Left lung (tissue), 10 donors: ENCODE measurements around the gene SLC6A18. TPM values are rescaled to one million over a fixed set of nuclear protein-coding genes. Genes with fewer than 3 reads are reported as not detected.

ENCODE experiments used
- ATAC-seq: fragments of 200-7000 bp; cut with Tn5 transposase; one replicate; pipeline ENCODE4 v1.9.1; 2020; ENCODE audit warnings: moderate library complexity
- DNase-seq, 4 donors: peaks; one replicate each; pipeline ENCODE4 v3.0.0-alpha.2; 2013 to 2020
- H3K27ac ChIP-seq, 2 donors: fragments of 200-600 bp; sonication (generic) in 1 of 2; one replicate each; pipeline versions ENCODE4 v1.5.0 to v1.8.0; 2020 to 2021
- H3K27me3 ChIP-seq, 2 donors: fragments of 200-600 bp; sonication (generic) in 1 of 2; one replicate each; pipeline versions ENCODE4 v1.5.0 to v1.8.0; 2020 to 2021
- H3K36me3 ChIP-seq, 2 donors: fragments of 200-600 bp; sonication (generic) in 1 of 2; one replicate each; pipeline versions ENCODE4 v1.5.0 to v1.8.0; 2020 to 2021
- H3K4me1 ChIP-seq, 2 donors: fragments of 200-600 bp; one replicate each; pipeline ENCODE4 v1.8.0; 2021
- H3K4me3 ChIP-seq, 2 donors: fragments of 200-600 bp; sonication (generic) in 1 of 2; one replicate each; pipeline versions ENCODE4 v1.5.0 to v1.8.0; 2020 to 2021; ENCODE audit warnings: mild to moderate bottlenecking in 1 of 2
- H3K9me3 ChIP-seq, 2 donors: fragments of 200-600 bp; sonication (generic) in 1 of 2; one replicate each; pipeline versions ENCODE4 v1.5.0 to v1.8.0; 2020 to 2021
- intact Hi-C, 2 donors: fragments of 100-400 bp; cut with DNase I; formaldehyde crosslinking; loops; one replicate each; pipeline versions ENCODE4 v1.11.2 to v1.14.2; 2022
- polyA plus RNA-seq, 6 donors: library from polyadenylated mRNA; unstranded; fragments of 120-200 nt; gene quantifications; one replicate each; pipeline ENCODE4 v1.2.1, GENCODE V29; 2013; ENCODE audit not compliant: insufficient read length in 6 of 6
- total RNA-seq, 2 donors: library from RNA; stranded (reverse); fragmentation: NEBNext Ultra II Directional; extraction: Animal tissue kit (Norgen Biotek cat#: 25700); gene quantifications; one replicate each; pipeline ENCODE4 v1.2.1, GENCODE V29; 2021
- TF ChIP-seq, protein P1 (sequence below), 2 donors: fragments of 200-600 bp; sonication (generic) in 1 of 2; IDR thresholded peaks; one replicate each; pipeline versions ENCODE4 v1.5.0 to v1.8.0; 2021; ENCODE audit warnings: antibody characterized with exemption in 2 of 2
- donor health status: DM: no; HTN: yes; CAD: no.
- donor health status: DM: no; HTN: no; CAD: no.

Gene SLC6A18
- total and polyA plus RNA-seq, 8 donors, result 0.18 TPM; not detected in 7

DNA sequence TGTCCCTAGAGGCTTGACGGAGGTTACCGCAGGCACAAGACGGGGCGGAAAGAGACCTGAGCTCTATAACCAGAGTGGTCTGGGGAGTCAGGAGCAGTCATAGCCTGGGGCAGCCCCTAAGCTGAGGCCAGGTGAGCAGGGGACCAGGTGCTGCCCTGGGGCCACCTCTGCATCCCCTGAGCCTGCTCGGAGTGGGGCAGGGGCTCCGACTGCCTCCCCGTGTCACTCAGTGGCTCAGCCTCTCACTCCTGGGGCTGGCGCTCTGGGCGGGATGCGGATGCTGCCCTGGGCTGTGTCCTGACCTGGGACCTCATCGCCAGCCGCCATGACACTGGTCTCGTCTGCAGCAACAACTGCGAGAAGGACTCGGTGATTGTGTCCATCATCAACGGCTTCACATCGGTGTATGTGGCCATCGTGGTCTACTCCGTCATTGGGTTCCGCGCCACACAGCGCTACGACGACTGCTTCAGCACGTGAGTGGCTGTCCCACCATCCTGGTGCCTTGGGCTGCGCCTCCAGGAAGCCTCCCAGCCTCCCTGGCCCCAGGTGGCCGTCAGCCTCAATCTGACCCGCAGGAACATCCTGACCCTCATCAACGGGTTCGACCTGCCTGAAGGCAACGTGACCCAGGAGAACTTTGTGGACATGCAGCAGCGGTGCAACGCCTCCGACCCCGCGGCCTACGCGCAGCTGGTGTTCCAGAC is 8.8 kb upstream of the SLC6A18 start:
- peaks cover 0 to 3% of the 10 kb centered on the region in 2 donors for H3K9me3 ChIP-seq
- no peak for ATAC-seq
- no peaks in the 10 kb centered on the region for H3K36me3 ChIP-seq
- peak in 1 of 4 donors; percentile 79 for DNase-seq
- no peak overlapping the region for H3K4me3 ChIP-seq
- no peak overlapping the region for H3K27ac ChIP-seq
- H3K4me1 ChIP-seq, result no peaks in the 10 kb centered on the region
- intact Hi-C loops, result no loop called here
- TF ChIP-seq, protein P1, sequence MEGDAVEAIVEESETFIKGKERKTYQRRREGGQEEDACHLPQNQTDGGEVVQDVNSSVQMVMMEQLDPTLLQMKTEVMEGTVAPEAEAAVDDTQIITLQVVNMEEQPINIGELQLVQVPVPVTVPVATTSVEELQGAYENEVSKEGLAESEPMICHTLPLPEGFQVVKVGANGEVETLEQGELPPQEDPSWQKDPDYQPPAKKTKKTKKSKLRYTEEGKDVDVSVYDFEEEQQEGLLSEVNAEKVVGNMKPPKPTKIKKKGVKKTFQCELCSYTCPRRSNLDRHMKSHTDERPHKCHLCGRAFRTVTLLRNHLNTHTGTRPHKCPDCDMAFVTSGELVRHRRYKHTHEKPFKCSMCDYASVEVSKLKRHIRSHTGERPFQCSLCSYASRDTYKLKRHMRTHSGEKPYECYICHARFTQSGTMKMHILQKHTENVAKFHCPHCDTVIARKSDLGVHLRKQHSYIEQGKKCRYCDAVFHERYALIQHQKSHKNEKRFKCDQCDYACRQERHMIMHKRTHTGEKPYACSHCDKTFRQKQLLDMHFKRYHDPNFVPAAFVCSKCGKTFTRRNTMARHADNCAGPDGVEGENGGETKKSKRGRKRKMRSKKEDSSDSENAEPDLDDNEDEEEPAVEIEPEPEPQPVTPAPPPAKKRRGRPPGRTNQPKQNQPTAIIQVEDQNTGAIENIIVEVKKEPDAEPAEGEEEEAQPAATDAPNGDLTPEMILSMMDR (IDR thresholded peaks at IDR 0.05), result no peak
- peaks cover 0 to 35% of the 10 kb centered on the region in 2 donors for H3K27me3 ChIP-seq

DNA sequence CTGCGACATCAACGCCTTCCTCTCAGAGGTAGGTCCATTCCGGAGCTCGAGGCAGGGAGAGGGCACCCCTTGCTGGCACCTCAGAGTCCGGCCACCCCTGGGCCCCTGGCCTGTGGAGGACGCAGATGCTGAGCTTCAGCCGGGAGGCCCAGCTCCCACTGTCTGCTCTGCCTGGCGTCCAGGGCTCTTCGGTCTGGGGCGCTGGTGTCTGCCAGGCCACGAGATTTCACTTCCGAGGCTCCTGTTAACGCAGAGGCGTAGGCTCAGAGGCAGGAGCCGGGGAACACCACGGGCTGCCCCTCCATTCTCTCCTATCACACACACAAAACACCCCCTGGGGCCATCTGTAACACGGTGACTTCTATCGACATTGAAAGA is 8.3 kb upstream of the SLC6A18 start:
- peaks cover 0 to 3% of the 10 kb centered on the region in 2 donors for H3K9me3 ChIP-seq
- no peaks in the 10 kb centered on the region for H3K4me1 ChIP-seq
- intact Hi-C loops, result no loop called here
- no peak for ATAC-seq
- H3K27ac ChIP-seq, result no peak overlapping the region
- DNase-seq, result no peak
- TF ChIP-seq, protein P1 (IDR thresholded peaks at IDR 0.05), result no peak
- H3K27me3 ChIP-seq, result peaks cover 0 to 35% of the 10 kb centered on the region in 2 donors
- no peak overlapping the region for H3K4me3 ChIP-seq
- no peaks in the 10 kb centered on the region for H3K36me3 ChIP-seq

- peak; percentile 20 for ATAC-seq
- Histone ChIP-seq H3K4me1 (no peaks in the 10 kb centered on the region), H3K27ac (no peak overlapping the region), H3K27me3 (peaks cover 0 to 35% of the 10 kb centered on the region in 2 donors), H3K36me3 (no peaks in the 10 kb centered on the region), H3K9me3 (peaks cover 0 to 3% of the 10 kb centered on the region in 2 donors), H3K4me3 (no peak overlapping the region)
- DNase-seq, result peak in 2 of 4 donors; percentile 43 to 56
- intact Hi-C loops, result no loop called here
- TF ChIP-seq, protein P1 (IDR thresholded peaks at IDR 0.05), result no peak
Measured at GRCh38 chr5:1217596-1218206, 7.5 kb upstream of the SLC6A18 start.

GRCh38 chr5:1218351-1219080 is 6.7 kb upstream of the SLC6A18 start:
- Histone ChIP-seq H3K4me3 (no peak overlapping the region), H3K27ac (no peak overlapping the region), H3K9me3 (peaks cover 0 to 3% of the 10 kb centered on the region in 2 donors), H3K36me3 (no peaks in the 10 kb centered on the region), H3K27me3 (peaks cover 0 to 33% of the 10 kb centered on the region in 2 donors), H3K4me1 (no peaks in the 10 kb centered on the region)
- intact Hi-C loops, result no loop called here
- TF ChIP-seq, protein P1 (IDR thresholded peaks at IDR 0.05), result no peak
- peak in 1 of 4 donors; percentile 59 for DNase-seq
- no peak for ATAC-seq
